HG02870 (cell line): ENCODE measurements around the gene C11orf71.

Experiments used
- ATAC-seq: cut with Tn5 transposase; IDR thresholded peaks from one replicate; pipeline ENCODE4 v1.9.1; 2021; ENCODE audit warnings: mild to moderate bottlenecking, moderate library complexity; ENCODE audit not compliant: unreplicated experiment

The C11orf71 gene

GRCh38 chr11:114362326-114362725 is 38.0 kb downstream of the C11orf71 start:
- ATAC-seq: no peak

- no peak for ATAC-seq
Measured at GRCh38 chr11:114359342-114359741, 41.0 kb downstream of the C11orf71 start.

- ATAC-seq: no peak
Measured at GRCh38 chr11:114358716-114359115, 41.6 kb downstream of the C11orf71 start.

GRCh38 chr11:114354076-114354475 is 46.2 kb downstream of the C11orf71 start:
- ATAC-seq: no peak

GRCh38 chr11:114353443-114353842 is 46.9 kb downstream of the C11orf71 start:
- ATAC-seq: no peak

- ATAC-seq: no peak
Measured at GRCh38 chr11:114350022-114350421, 50.3 kb downstream of the C11orf71 start.
